ENCODE measurements around the gene BEND5.

BEND5 gene

GRCh38 chr1:48678710-48679505, 97.8 kb downstream of the BEND5 start:
- no peak for DNase-seq

Data from NCI-H1417 (cell line).